Measurements from ENCODE around the gene CCSER1.
"Not testable (repeated sequence)": the region's sequence is repeated elsewhere in the genome, so short reads cannot be mapped to it uniquely, and the experiment has no call there.

CCSER1 gene

GRCh38 chr4:90733211-90733610 lies 606.0 kb downstream of the CCSER1 start:
- no peak for DNase-seq

DNA sequence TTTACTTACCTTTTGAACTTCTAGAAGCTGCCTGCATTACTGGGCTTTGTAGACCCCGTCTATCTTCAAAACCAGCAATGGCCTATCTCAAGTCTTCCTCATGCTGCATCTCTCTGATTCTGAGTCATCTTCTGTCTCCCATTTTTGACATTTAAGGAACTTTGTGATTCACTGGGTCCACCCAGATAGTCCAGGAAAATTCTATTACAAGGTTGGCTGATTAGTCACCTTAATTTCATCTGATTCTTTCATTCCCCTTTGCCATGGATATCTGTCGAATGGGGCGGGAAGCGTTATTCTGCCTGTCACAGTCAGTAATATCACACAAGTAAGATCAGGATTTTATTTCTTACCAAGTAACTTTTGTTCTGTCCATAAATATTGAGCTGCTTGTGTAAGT lies 618.0 kb downstream of the CCSER1 start:
- no peak for DNase-seq

GRCh38 chr4:90753068-90753467 lies 625.9 kb downstream of the CCSER1 start:
- DNase-seq = no peak

DNA sequence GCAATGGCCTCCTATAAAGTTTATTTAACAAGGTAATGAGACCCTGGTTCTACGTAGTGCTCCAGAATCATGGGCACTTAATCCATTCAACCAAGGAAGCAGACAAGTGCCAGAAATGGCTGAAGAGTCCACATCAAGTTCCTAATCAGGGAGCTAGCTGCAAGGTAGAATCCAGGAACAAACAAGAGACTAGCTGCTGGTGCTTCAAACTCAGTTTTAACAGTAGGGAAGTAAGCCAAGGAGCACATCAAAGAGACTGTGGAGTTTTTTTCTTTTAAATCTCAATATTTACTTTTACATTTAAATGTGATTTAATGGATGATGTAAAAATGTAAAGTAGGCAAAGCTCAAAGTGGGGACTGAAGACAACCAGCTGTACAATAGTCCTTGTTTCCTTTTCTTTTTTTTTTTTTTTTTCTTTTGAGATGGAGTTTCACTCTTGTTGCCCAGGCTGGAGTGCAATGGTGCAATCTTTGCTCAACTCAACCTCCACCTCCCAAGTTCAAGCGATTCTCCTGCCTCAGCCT lies 630.4 kb downstream of the CCSER1 start:
- no peak for DNase-seq

GRCh38 chr4:90760059-90760458 lies 632.9 kb downstream of the CCSER1 start:
- DNase-seq = no peak

- no peak for DNase-seq
These were observed 639.6 kb downstream of the CCSER1 start for GRCh38 chr4:90766837-90767236.

DNA sequence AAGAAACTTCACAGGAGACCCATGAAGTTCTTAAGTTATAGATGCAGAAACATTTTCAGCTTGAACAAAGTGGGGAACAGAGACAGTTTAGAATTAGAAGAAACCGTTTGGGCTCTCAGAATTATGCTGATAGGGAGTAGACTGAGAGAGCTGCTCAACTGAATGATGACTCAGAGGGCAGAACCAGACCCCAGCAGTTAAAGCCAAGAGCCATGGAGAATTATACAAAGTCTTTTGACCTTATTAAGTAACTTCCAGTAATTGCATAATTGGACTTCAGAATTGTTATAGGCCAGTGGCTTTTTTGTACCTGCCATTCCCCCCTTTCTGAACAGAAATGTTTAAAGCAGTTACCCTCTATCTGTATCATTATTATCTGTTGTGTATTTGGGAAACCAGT lies 642.1 kb downstream of the CCSER1 start:
- DNase-seq = no peak

DNA sequence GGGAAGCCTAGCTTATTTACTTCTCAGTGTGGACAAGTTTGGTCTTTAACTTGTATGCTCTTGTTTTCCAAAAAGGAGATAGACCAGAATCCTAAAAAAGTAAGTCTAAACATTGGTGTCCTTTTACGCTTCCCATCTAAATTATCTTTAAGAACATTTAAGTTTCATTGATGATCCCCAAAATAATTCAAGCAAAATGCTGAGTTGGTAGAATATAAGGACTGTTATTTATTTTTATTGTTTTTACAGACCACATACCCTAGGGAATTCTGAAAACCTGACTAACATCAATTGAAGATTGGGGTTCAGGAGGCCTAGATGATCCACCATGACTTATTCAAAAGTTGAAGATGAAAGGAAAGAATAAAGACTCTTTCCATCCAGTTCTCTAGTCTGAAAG lies 653.0 kb downstream of the CCSER1 start:
- DNase-seq = no peak

GRCh38 chr4:90786602-90787001 lies 659.4 kb downstream of the CCSER1 start:
- DNase-seq = no peak

- DNase-seq = no peak
These were observed 665.5 kb downstream of the CCSER1 start for GRCh38 chr4:90792696-90793095.

DNA sequence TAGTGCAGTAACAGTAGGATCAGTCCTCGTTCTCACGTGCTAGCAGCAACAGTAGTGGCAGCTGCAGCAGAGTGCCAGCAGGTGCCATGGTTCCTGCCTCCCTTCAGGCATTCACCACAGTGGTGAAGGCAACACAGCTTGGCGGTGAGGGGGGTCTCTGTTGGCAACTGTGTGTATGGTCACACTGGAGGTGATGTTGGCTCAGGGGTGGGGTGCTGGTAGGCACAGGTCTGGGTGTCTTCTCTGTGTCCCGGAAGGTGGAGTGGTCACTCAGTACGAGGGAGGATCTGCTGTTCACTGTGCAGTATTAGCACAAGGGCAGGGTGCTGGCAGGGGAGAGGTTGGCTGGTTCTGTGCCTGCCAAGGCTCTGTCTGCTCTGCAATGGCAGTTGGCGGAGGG lies 671.8 kb downstream of the CCSER1 start:
- no peak for DNase-seq

GRCh38 chr4:90799895-90800294 lies 672.7 kb downstream of the CCSER1 start:
- no peak for DNase-seq

GRCh38 chr4:90815569-90815968 lies 688.4 kb downstream of the CCSER1 start:
- DNase-seq = no peak

GRCh38 chr4:90816754-90817153 lies 689.6 kb downstream of the CCSER1 start:
- no peak for DNase-seq

DNA sequence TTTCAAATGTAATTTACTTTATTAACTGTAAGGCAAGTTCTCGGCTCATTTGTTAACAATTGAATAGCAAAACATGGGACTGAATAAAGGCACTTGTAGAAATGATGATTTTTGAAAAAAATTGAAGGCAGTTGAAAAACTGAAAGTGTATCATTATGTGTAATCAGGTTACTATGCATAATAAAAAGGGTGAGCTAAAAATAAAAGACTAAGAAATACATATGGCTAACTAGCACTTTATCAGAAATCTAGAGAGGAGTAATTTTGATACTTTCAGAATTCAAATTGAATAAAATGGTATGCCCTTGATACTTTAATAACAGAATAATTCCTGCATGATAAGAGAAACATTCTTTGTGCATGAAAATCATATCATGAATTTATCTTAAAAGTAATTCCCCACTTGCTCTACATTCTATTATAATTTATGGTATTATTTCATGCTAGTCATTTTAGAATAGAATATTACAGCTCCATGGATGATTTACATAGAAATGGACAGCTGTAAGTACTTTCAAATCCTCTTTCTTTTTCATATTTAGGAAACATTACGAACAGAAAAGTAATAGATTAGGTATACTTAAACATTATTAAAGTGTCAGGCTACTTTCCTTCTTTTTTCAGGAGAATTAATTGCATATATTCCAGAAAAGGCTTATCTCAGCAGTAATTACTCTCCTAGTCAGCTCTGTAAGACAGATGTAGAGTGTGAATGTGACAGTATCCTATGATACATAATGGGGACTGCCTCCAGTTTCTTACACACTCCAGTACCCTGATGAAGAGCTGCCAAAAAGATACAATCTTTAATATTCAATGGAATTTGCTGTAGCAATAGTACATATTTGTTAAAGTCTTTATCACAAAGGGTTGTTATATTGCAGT lies 697.3 kb downstream of the CCSER1 start:
- DNase-seq = no peak

- no peak for DNase-seq
These were observed 698.7 kb downstream of the CCSER1 start for GRCh38 chr4:90825849-90826248.

- no peak for DNase-seq
These were observed 706.5 kb downstream of the CCSER1 start for GRCh38 chr4:90833706-90834105.

DNA sequence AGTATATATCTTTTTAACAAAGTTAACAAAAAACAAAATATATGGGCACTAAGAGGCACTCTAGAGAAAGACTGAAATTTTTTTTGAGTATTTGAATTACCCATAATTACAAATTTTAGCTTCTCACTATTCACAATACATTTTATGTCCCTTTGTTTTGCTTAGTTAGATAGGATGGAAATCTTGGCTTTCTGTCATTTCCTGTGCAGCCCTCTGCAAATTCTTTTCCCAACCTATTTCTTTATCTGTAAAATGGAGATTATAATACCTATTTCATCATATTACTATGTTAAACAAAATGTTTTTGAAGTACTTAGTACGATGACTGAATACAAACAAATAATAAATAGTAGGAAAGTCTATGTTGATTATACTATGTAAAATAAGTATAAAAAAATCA lies 710.0 kb downstream of the CCSER1 start:
- DNase-seq = no peak

- DNase-seq = not testable (repeated sequence)
These were observed 711.7 kb downstream of the CCSER1 start for GRCh38 chr4:90838859-90839258.

GRCh38 chr4:90840291-90840690 lies 713.1 kb downstream of the CCSER1 start:
- no peak for DNase-seq

DNA sequence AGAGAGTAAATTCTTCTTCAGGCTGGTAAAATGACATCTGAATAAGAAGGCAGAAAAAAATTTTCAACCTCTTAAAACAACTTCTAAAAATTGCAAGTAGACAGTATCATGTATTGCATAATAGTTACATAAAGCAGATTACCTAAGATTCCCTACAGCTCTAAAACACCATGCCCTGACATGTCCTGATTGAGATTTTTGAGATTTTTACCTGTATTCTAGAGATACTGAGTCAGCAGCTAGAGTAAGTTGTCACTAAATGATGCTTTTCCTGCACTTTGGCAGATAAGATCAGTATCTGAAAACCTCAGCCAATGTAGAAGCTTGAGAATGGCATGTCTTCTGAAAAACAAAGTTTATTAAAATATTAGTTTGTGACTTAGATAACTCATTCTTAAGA lies 713.6 kb downstream of the CCSER1 start:
- no peak for DNase-seq

- no peak for DNase-seq
These were observed 714.5 kb downstream of the CCSER1 start for GRCh38 chr4:90841676-90842075.

GRCh38 chr4:90842960-90843359 lies 715.8 kb downstream of the CCSER1 start:
- DNase-seq = no peak

DNA sequence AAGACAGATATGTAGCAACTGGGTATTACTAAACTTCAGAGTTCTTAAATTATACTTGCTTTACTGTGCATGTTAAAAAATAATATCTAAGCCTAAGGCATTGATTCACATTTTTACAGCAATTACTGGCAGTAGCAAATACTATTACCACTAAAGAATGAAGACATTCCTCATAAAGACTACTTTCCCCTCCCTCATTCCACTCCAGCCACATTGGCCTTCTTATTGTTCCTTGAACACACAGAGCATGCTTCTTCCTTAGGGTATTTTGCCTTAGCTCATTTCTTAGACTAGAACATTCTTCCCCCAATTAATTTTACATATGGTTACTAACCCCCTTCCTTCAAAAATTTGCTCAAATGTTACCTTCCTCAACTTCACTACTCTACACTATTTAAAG lies 717.0 kb downstream of the CCSER1 start:
- no peak for DNase-seq

DNA sequence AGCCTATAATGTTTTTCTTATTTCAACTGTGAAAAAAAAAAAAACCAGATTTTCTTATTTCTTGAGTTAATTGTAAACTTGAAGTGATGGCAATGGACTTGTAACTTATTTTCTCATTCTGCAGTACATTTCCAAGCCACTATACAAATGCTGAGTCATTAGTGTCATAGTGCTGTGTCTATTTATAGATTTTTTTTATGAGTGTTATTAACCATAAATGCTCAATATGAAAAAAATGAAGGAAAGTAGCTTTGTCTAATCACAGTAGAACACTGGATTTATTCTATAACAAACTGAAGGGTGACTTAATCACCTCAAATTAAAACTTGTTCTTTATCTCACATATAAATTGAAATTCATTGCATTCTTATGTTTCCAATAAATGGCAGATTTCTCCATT lies 718.6 kb downstream of the CCSER1 start:
- DNase-seq = no peak
